Fibroblast of skin of scalp (primary cell): ENCODE results near the gene PIK3CB.
"Not testable (repeated sequence)": the region's sequence is repeated elsewhere in the genome, so short reads cannot be mapped to it uniquely, and the experiment has no call there.

ENCODE experiments used
- DNase-seq: peaks from one replicate; pipeline ENCODE4 v3.0.0-alpha.2; 2013

The PIK3CB gene

DNA sequence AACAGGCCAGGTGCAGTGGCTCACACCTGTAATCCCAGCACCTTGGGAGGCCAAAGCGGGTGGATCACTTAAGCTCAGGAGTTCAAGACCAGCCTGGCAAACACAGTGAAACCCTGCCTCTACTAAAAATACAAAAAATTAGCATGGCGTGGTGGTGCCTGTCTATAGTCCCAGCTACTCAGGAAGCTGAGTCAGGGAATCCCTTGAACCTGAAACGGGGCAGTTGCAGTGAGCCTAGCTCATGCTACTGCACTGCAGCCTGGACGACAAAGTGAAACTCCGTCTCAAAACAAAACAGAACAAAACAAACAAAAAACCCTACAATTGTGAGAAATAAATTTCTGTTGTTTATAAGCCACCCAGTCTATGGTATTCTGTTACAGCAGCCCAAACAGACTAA, 94.7 kb downstream of the PIK3CB start:
- DNase-seq, result no peak

DNA sequence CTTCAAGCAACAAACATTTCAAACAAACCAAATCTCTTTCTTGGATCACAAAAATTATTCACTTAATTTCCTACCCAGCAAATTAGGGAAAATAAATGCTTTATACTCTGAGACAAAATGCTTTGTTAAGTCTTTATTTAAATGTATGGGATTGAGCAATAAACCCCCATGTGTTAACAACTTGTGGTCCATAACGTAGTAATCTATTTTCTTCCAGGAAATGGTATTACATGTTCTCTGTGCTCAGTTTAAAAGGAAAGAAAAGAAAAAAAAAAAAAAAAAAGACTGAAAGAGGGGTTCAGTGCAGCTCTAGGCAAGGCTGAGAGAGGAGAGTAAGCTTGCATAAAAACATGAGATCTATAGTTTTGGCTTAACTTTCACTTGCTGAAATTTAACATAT, 102.3 kb downstream of the PIK3CB start:
- DNase-seq, result no peak

DNA sequence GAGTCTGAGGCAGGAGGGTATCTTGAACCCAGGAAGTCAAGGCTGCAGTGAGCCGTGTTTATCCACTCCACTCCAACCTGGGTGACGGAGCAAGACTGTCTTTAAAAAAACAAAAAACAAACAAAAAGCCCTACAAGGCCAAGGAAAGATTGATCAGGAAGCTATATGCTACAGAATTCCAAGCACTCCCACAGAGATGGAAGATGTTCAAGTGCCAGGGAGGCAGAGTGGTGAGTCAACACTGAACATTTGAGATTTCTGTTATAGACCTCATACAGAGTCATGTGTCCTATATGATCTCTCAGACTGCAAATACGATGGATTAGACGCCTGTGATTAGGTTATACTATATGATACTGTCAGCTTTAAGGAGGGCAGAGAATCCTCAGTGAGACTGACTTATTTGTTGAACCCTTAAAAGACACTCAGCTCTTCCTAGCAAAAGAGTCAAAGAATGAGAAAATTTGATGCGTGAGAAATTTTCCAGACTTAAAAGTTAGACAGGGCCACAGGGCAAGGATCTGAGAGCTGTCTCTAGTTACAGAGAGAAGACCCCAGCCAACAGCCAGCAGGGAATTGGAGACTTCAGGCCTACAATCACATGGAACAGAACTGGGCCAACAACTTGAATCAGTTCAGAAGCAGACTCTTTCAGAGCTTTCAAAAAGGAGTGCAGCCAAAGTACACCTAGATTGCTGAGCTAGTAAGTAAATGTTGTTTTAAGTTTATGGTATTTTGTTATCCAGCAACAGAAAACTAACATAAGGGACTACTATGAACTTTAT, 107.6 kb downstream of the PIK3CB start:
- peak; percentile 66 for DNase-seq

DNA sequence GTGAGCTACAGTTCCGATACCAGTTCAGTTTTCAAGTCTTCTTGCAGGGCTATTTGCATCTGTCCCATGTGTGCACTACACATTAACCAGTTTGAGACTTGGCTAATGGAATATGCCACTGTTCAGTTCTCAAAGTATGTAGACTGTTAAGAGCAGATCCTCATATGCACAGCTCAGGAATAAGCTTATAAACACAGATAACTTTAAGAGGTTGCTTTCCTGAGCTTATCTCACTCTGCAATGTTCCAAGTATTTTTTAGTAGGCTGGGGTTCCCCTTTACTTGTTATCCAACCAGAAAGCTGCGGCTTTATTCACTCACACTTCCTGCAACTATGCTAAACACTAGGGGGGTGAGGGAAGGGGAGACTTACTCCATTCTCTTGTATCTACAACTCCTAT, 108.7 kb downstream of the PIK3CB start:
- not testable (repeated sequence) for DNase-seq

DNA sequence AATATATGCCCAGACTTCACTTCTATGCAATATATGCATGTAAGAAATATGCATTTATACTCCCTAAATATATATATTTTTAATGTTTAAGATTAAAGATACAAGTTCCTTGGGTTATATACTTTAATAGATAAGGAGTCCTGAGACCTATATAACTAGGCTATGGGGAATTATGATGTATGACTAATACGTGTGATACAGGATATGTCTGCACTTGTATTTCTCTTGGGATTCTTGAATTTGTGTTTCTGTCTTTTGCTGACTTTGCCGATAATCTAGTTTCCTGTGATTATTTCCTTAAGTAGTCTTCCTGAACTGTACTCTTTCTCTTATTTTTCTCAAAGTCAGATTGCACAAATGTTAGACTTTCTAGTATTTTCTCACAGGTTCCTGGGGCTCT, 109.6 kb downstream of the PIK3CB start:
- DNase-seq, result no peak

DNA sequence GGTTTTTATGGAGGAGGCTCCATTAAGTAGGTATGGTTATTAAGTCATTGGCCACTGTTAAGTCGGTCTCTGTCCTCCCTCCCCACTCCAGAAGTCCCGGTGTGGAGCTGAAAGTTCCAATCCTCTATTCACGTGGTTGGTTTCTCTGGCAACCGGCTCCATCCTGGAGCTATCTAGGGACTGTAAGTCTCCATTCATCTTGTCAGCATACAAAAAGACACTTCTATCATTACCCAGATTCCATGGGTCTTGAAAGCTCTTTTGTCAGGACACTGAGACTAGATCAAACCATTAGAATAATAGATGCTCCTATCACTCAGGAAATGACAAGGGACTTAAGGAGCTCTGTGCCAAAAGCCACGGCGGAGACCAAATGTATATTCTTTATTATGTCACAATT, 110.3 kb downstream of the PIK3CB start:
- DNase-seq, result no peak

DNA sequence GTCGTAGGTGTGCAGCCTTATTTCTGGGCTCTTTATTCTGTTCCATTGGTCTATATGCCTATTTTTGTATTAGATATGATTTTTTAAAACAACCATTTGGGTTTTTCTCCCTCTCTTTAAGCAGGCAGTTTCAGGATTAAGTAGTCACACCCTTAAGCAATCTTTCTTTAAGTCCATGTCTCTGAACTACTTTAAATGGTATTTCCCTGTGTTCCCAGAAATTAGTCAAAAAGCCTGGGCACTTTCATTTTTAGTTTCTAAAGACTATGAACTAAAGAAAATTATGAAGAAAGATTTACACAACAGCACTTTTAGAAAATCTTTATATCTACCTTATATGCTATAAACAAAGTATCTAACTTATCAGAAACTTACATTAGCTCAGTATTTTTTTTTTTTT, 115.9 kb downstream of the PIK3CB start:
- DNase-seq, result no peak

DNA sequence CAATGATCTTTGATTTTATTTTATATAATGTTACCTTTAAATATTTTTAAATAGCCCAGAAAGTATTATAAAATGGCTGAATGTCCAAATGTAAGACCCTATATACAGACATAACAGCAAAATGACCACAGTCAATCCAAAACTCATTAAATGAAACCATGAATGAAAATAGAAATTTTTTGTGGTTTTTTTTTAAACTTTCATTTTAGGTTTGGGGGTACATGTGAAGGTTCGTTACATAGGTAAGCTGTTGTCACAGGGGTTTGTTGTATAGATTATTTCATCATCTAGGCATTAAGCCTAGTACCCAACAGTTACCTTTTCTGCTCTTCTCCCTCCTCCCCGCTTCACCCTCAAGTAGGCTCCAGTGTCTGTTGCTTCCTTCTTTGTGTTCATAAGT, 117.4 kb downstream of the PIK3CB start:
- no peak for DNase-seq

DNA sequence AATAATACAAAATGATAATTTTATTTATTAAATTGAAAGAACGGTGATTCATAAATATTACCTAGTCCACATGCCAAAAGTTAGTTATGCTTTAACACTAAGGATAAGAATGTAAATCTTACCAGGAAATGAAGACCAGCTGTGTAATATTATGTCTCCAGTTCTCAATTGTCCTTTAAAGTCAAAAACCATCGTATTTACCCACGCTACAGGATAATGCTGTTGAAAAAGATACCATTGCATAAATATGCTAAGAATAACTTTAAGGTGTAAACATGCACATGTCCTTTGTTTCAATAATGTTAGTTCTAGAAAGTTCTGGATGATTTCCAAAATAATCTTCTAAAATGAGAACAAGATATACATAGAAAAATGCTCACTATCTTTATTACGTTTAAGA, 122.6 kb downstream of the PIK3CB start:
- DNase-seq, result no peak

DNA sequence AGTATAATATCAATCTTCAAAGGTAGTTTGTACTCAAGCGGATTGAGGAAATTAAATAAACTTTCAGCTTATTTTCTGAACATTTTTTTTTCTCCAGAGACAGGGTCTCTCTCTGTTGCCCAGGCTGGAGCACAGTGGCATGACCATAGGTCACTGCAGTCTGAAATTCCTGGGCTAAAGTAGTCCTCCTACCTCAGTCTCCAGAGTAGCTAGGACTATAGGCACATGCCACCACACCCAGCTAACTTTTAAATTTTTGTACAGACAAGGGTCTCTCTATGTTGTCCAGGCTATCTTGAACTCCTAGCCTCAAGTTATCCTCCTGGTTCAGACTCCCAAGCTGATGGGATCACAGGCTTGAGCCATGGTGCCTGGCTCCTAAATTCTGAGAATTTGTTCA, 129.1 kb downstream of the PIK3CB start:
- DNase-seq, result no peak

DNA sequence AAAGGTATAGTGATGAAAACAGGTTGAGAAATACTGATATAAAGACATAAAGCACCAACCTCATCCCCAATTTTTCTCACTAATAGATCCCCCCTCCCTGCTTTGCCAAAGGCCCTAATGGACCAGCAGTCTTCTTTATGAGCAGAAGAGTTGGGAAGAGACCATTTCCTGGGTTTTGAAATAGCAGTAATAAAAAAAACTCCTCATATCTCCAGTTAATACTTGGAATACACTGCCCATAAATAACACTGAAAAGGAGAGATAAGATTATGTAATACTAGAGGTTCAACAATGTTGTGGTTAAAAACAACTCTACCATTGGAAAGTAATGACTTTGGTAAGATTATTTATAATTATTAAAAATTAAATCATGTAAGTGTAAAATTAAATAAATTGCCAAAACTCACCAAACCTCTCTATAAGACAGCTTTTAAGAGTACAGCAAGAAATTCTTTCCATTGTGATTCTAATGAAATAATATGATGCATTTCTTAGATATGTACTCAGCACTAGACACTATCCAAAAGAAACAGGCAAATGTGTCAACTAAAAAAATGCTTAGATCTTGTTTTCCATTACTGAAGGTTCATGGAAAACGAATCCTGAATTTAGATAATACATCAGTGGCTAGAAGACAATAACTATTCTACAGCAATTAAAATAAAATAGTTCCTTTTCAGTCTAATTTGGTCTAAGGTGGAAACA, 137.9 kb downstream of the PIK3CB start:
- DNase-seq, result peak; percentile 3

DNA sequence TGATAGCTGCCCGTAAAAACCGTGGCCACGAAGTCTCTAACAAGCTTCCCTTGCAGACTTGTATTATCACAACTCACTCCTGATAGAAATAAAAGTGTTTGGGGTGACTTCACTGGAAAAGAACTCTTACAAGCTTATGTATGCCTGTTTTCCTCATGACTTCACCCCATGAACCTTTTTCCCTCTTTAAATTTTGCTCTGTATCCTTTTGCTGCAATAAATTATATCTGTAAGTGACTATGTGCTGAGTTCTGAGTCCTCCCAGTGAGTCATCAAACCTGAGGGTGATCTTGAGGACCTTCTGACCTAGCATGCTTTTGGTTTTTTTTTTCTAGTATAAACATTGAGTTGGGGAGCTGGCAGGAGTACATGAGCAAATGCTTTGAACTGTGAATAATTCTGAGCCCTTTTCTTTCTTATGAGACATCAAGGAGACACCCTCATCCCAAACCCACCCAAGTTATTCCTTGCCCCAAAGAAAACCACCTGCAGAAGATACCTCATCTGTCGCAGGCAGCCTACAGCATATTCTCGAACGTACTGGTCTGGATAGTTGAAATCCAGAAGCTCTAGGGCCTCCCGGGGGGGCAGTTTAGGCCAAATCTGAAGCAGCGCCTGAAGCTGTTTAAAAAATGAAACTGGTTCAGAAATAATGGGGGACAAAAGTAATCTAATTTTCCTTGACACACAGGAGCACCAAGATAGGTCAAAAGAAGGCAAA, 140.3 kb downstream of the PIK3CB start:
- peak; percentile 92 for DNase-seq

DNA sequence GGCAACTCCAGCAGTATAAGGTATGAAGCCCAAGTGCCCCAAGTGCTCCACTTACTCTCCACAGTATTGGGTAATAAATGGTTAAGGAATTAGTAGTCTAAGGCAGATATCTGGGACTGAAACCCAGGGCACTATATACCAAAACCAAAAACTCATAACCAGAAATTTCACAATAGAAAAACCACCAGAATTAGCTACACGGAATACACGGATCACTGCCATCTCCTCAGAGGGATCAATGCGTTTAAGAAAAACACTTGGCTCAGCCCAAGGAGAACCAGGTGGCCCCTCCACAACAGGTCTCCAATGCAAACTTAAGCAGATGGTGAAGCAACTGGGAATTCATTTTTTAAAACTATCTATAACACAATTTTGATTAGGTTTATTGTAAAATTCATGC, 142.6 kb downstream of the PIK3CB start:
- DNase-seq, result no peak

DNA sequence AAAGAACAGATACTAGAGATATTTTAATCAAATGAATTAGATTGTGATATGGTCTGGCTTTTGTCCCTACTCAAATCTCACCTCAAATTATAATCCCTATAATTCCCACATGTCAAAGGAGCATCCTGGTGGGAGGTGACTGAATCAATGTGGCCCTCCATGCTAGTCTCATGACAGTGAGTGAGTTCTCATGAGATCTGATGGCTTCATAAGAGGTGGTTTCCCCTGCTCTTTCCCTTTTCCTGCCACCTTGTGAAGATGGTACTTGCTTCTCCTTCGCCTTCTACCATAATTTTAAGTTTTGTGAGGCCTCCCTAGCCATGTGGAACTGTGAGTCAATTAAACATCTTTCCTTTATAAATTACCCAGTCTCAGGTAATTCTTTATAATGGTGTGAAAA, 143.4 kb downstream of the PIK3CB start:
- no peak for DNase-seq

DNA sequence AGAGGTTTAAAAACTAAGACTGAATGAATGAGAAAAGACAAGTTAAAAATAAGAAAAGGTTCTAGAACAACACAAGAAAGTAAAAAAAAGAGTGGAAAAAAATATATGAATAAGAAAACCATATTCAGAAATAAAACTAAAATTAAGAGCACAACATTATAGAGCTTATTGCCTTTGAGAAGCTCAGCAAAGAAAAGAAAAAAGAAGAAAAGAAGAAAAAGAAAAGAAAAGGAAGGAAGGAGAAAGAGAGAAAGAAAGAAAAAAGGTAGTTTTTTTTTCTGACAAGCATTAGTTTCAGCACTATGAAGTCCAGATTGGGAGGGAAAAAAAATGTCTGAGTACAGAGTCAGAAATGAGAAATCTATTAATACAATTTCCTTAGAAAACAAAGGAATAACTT, 144.7 kb downstream of the PIK3CB start:
- DNase-seq, result no peak

DNA sequence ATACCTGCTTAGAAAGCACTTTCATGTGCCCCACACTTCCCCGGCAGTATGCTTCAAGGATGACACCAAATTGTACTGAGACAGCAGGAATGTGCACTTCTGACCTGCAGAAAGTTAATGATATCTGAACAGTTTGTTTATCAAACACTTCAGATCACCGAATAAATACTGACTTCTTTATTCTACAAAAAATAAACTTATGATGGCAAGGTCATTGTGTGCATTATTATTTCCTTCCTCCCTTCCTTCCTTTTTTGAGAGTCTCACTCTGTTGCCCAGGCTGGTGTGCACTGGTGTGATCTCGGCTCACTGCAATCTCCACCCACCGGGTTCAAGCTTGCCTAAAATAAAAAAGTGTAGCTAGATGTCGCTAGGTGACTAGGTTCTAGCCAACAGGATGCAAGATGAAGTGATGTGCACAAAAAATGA, 145.8 kb downstream of the PIK3CB start:
- DNase-seq, result no peak

DNA sequence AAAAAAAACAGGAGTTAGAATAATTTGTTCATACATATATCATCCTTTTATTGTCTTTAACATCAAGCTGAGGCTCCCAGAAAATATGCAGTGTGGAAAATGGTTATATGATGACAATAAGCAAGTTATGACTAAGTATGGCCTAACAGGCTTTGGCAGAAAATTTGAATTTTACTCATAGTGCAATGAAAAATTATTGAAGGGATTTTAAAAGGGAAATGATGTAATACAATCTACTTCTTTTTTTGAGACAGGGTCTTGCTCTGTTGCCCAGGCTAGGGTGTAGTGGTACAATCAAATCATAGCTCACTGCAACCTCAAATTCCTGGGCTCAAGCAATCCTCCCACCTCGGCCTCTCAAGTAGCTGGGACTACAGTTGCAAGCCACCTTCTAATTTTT, 147.5 kb downstream of the PIK3CB start:
- DNase-seq, result peak; percentile 66

DNA sequence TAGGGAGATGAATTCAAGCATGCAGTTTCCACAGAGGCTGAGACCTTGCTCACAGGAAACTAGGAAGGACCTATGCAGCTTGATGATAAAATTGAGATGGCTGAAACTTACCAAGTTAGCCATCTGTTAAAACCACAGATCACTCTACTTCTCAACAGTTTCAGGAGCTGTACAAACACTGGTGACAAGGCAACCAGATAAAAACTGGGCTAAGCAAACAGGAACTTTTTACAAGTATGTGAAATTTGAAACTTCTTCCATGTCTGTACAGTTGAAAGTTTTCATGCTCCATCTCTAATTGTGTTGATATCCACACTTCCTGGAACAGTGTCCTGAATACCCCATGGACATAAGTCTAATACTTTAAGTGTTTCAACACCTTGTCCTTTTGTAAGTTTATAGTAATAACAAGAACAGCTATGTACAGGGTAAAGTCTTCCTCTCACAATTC, 147.9 kb downstream of the PIK3CB start:
- peak; percentile 79 for DNase-seq

DNA sequence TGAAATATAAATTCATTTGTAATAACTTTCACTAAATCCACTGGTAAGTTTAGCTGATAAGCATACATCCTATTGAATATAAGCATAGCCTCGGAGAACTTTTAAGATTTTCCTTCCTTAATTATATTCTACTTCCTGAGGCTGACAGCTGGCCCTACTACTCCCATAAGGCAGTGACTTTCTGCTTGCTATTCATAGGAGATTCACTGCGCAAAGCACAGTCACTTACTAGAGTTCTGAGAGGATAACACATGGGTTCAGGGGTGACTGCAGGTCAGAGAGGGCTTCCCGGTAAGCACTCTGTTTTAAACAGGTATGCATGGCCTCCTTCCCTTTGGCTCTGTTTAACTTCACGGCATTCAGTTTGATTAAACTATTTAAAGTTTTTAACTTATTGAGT, 150.3 kb downstream of the PIK3CB start:
- no peak for DNase-seq

DNA sequence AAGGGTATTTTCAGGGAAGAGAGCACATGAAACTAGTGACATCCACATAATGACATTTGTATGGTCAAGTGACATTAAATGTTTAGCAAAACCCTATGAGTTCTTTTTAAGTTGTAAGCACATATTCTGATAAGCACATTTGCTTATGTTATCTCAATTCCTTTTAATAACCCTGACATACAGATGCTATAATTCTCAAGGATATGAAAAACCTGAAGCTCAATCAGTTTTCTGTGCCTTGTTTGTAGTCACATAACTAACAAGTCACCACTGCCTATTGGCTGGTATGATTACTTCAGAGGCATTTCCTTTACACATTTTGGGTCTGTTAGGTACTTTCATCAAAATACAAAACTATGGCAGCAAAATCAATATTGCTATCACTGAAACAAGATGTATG, 152.1 kb downstream of the PIK3CB start:
- DNase-seq, result no peak

DNA sequence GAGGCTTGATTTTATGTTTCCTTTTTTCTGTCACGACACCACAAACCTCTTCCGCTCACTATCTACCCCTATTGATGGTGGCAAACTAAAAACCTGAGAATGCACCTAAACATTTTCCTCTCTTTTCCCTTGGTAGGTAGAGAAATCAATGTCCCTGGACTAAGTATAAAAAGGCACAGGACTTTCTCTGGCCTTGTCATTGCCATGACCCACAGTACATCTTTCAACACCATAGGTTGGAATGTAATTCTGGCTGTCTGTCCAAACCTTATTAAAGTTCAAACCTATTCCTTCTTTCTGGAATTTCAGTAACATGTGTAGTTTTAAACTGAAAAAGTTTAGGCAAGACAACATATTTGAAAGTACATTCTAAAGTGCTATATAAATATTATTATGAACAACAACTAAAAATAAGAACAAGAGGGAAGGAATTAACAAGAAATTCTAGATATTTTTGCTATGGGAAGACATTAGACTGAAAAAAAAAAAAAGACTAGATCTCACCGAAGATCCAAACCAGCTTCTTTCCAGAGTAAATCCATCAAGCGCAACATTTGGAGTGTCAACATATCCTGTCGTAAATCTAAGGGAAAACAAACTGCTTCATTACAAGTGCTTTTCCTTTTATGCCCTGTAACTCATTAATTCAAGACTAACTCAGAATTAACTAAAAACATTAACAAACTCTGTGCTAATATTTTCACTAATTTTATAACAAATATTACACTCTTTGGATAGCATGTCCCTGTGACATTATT, 153.1 kb downstream of the PIK3CB start:
- no peak for DNase-seq

DNA sequence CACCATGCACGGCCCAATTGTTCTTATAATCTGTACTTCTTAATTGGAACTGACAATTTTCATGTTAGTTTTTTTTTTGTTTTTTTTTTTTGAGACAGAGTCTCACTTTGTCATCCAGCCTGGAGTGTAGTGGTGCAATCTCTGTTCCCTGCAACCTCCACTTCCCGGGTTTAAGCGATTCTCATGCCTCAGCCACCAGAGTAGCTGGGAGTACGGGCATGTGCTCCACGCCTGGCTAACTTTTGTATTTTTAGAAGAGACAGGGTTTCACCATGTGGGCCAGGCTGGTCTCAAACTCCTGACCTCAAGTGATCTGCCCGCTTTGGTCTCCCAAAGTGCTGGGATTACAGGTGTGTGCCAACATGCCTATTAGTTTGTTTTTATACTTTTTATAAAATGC, 153.8 kb downstream of the PIK3CB start:
- not testable (repeated sequence) for DNase-seq

DNA sequence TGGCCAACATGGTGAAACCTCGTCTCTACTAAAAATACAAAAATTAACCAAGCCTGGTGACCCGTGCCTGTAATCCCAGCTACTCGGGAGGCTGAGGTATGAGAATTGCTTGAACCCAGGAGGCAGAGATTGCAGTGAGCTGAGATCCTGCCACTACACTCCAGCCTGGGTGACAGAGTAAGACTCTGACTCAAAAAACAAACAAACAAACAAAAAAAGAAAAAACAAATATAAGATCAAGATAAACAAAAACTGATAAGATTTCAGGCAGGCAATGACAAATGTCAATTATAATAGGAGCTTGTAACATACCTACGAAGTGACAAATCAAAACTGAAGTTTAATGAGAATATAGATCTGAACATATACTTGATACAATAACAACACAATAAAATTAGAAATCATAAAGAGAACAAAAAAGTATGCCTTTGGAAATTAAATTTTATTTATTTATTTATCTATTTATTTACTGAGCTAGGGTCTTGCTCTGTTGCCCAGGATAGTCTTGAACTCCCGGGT, 155.8 kb downstream of the PIK3CB start:
- DNase-seq, result no peak
